ENCODE results near the gene ILRUN. TPM values are rescaled to one million over a fixed set of nuclear protein-coding genes. Genes with fewer than 3 reads are reported as not detected.

Gene ILRUN
- total RNA-seq, 4 donors from 2014 or later, result 9.0 to 70.8 (median 35.0) TPM

DNA sequence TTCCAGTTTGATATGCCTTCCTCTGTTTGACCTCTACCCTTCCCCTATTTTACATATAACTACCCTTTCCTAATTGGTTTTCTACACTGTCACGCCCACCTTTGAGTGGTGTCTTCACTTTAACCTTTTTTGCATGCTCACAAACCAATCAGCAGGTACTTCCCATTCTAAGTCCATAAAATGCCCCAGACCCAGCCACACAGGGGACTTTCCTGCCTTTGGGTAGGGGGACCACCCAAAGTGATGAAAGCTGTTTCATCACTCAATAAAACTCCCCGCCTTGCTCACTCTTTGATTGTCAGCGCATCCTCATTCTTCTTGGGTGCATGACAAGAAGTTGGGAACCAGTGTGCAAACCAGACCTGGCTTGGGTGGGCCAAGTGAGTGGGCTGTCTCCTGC lies 40.3 kb upstream of the ILRUN start:
- TF ChIP-seq, protein P1, sequence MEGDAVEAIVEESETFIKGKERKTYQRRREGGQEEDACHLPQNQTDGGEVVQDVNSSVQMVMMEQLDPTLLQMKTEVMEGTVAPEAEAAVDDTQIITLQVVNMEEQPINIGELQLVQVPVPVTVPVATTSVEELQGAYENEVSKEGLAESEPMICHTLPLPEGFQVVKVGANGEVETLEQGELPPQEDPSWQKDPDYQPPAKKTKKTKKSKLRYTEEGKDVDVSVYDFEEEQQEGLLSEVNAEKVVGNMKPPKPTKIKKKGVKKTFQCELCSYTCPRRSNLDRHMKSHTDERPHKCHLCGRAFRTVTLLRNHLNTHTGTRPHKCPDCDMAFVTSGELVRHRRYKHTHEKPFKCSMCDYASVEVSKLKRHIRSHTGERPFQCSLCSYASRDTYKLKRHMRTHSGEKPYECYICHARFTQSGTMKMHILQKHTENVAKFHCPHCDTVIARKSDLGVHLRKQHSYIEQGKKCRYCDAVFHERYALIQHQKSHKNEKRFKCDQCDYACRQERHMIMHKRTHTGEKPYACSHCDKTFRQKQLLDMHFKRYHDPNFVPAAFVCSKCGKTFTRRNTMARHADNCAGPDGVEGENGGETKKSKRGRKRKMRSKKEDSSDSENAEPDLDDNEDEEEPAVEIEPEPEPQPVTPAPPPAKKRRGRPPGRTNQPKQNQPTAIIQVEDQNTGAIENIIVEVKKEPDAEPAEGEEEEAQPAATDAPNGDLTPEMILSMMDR (IDR thresholded peaks at IDR 0.05), result no peak
- TF ChIP-seq POLR2A (IDR thresholded peaks at IDR 0.05), result no peak
- intact Hi-C loops (cut with DNase I; ENCODE audit: low total_unique reads), result no loop called here

GRCh38 chr6:34731393-34732060 lies 35.0 kb upstream of the ILRUN start:
- no peak overlapping the region for H3K4me3 ChIP-seq
- H3K27ac ChIP-seq, result no peak overlapping the region
- H3K4me1 ChIP-seq, result no peaks in the 10 kb centered on the region
- H3K36me3 ChIP-seq, result no peaks in the 10 kb centered on the region
- intact Hi-C loops (cut with DNase I; ENCODE audit: low total_unique reads), result no loop called here
- no peak for TF ChIP-seq POLR2A (IDR thresholded peaks at IDR 0.05)
- TF ChIP-seq, protein P1 (IDR thresholded peaks at IDR 0.05), result no peak
- no peaks in the 10 kb centered on the region for H3K9me3 ChIP-seq
- no peak for DNase-seq
- H3K27me3 ChIP-seq, result no peaks in the 10 kb centered on the region

More for the DNA sequence above, 40.3 kb upstream of the ILRUN start:
- Histone ChIP-seq H3K4me3 (no peak overlapping the region), H3K27me3 (no peaks in the 10 kb centered on the region), H3K27ac (no peak overlapping the region), H3K9me3 (no peaks in the 10 kb centered on the region), H3K4me1 (no peaks in the 10 kb centered on the region), H3K36me3 (no peaks in the 10 kb centered on the region)
- no peak for DNase-seq

- H3K9me3 ChIP-seq, result no peaks in the 10 kb centered on the region
- no peaks in the 10 kb centered on the region for H3K36me3 ChIP-seq
- intact Hi-C loops (cut with DNase I; ENCODE audit: low total_unique reads), result no loop called here
- H3K4me3 ChIP-seq, result no peak overlapping the region
- TF ChIP-seq, protein P1 (IDR thresholded peaks at IDR 0.05), result no peak
- TF ChIP-seq POLR2A (IDR thresholded peaks at IDR 0.05), result no peak
- H3K27ac ChIP-seq, result no peak overlapping the region
- H3K4me1 ChIP-seq, result no peaks in the 10 kb centered on the region
- H3K27me3 ChIP-seq, result no peaks in the 10 kb centered on the region
- DNase-seq, result no peak
These were observed 33.3 kb upstream of the ILRUN start for GRCh38 chr6:34729631-34730470.

- DNase-seq, result no peak
- no peak overlapping the region for H3K27ac ChIP-seq
- no peaks in the 10 kb centered on the region for H3K9me3 ChIP-seq
- H3K4me3 ChIP-seq, result no peak overlapping the region
- H3K4me1 ChIP-seq, result no peaks in the 10 kb centered on the region
- TF ChIP-seq, protein P1 (IDR thresholded peaks at IDR 0.05), result no peak
- TF ChIP-seq POLR2A (IDR thresholded peaks at IDR 0.05), result no peak
- intact Hi-C loops (cut with DNase I; ENCODE audit: low total_unique reads), result no loop called here
- no peaks in the 10 kb centered on the region for H3K36me3 ChIP-seq
- no peaks in the 10 kb centered on the region for H3K27me3 ChIP-seq
These were observed 29.5 kb upstream of the ILRUN start for GRCh38 chr6:34726055-34726454.

- intact Hi-C loops (cut with DNase I; ENCODE audit: low total_unique reads), result no loop called here
These were observed 26.6 kb upstream of the ILRUN start for GRCh38 chr6:34723203-34723602.

More at GRCh38 chr6:34723203-34723602, 26.6 kb upstream of the ILRUN start:
- no peak overlapping the region for H3K27ac ChIP-seq
- H3K9me3 ChIP-seq, result no peaks in the 10 kb centered on the region
- no peaks in the 10 kb centered on the region for H3K36me3 ChIP-seq
- DNase-seq, result no peak
- no peaks in the 10 kb centered on the region for H3K4me1 ChIP-seq
- no peaks in the 10 kb centered on the region for H3K27me3 ChIP-seq
- TF ChIP-seq POLR2A (IDR thresholded peaks at IDR 0.05), result no peak
- TF ChIP-seq, protein P1 (IDR thresholded peaks at IDR 0.05), result no peak
- no peak overlapping the region for H3K4me3 ChIP-seq

Measured in uterus (tissue), 4 donors.